GM12872 (cell line): Measurements from ENCODE around the gene TBC1D2.

Experiments
- CTCF ChIP-seq: IDR thresholded peaks from 3 replicates; pipeline ENCODE4 v1.5.1; 2011; ENCODE audit warnings: low read depth, mild to moderate bottlenecking, low read length, moderate library complexity; ENCODE audit not compliant: insufficient read depth

The TBC1D2 gene

GRCh38 chr9:98255578-98256296, at the start of gene TBC1D2:
Gene TBC1D2 (minus strand): TSS chr9:98255649. CDS start chr9:98255541, 108 bp downstream.
- peak; percentile 49 for TF ChIP-seq CTCF

- TF ChIP-seq CTCF = no peak
Measured at GRCh38 chr9:98304381-98304780, 48.9 kb upstream of the TBC1D2 start.

- TF ChIP-seq CTCF = no peak
Measured at GRCh38 chr9:98303633-98304125, 48.2 kb upstream of the TBC1D2 start.

- no peak for TF ChIP-seq CTCF
Measured at GRCh38 chr9:98302938-98303632, 47.6 kb upstream of the TBC1D2 start.

GRCh38 chr9:98302150-98302549, 46.7 kb upstream of the TBC1D2 start:
- TF ChIP-seq CTCF = no peak

- TF ChIP-seq CTCF = no peak
Measured at GRCh38 chr9:98300611-98301010, 45.2 kb upstream of the TBC1D2 start.

GRCh38 chr9:98298476-98298875, 43.0 kb upstream of the TBC1D2 start:
- no peak for TF ChIP-seq CTCF
